ENCODE results near the gene TRIM32. TPM values are rescaled to one million over a fixed set of nuclear protein-coding genes. Genes with fewer than 3 reads are reported as not detected.
A peak's percentile ranks its signal among the peaks of the same experiment; 100 is the strongest.

Gene TRIM32
- total and polyA plus RNA-seq, 4 donors = 16.5 to 17.6 (median 17.1) TPM

GRCh38 chr9:116741086-116741740, 54.1 kb downstream of the TRIM32 start:
- H3K27ac ChIP-seq (ENCODE audit: low read depth, low read length) = no peak overlapping the region
- H3K36me3 ChIP-seq (ENCODE audit: control insufficient read depth, insufficient read depth, low read length) = no peaks in the 10 kb centered on the region
- no peak overlapping the region for H3K4me3 ChIP-seq (ENCODE audit: low read depth, low read length)
- 82% methylated on average over 2 of the region's 3 CpGs for WGBS (ENCODE audit: insufficient coverage)
- no peaks in the 10 kb centered on the region for H3K9me3 ChIP-seq (ENCODE audit: control insufficient read depth, insufficient read depth, low read length)
- no peaks in the 10 kb centered on the region for H3K4me1 ChIP-seq (ENCODE audit: control insufficient read depth, insufficient read depth, low read length)
- no peaks in the 10 kb centered on the region for H3K27me3 ChIP-seq (ENCODE audit: control insufficient read depth, insufficient read depth, low read length)
- peak in 1 of 6 donors; percentile 81 for DNase-seq (ENCODE audit: low read depth in 4 of 6, low spot score in 6 of 6)

GRCh38 chr9:116741742-116742141, 54.6 kb downstream of the TRIM32 start:
- H3K9me3 ChIP-seq (ENCODE audit: control insufficient read depth, insufficient read depth, low read length) = no peaks in the 10 kb centered on the region
- H3K27ac ChIP-seq (ENCODE audit: low read depth, low read length) = no peak overlapping the region
- no peaks in the 10 kb centered on the region for H3K27me3 ChIP-seq (ENCODE audit: control insufficient read depth, insufficient read depth, low read length)
- 67% methylated on average over 1 of the region's 2 CpGs for WGBS (ENCODE audit: insufficient coverage)
- H3K4me3 ChIP-seq (ENCODE audit: low read depth, low read length) = no peak overlapping the region
- DNase-seq (ENCODE audit: low read depth in 4 of 6, low spot score in 6 of 6) = no peak
- no peaks in the 10 kb centered on the region for H3K4me1 ChIP-seq (ENCODE audit: control insufficient read depth, insufficient read depth, low read length)
- no peaks in the 10 kb centered on the region for H3K36me3 ChIP-seq (ENCODE audit: control insufficient read depth, insufficient read depth, low read length)

- no peaks in the 10 kb centered on the region for H3K27me3 ChIP-seq (ENCODE audit: control insufficient read depth, insufficient read depth, low read length)
- H3K4me3 ChIP-seq (ENCODE audit: low read depth, low read length) = no peak overlapping the region
- H3K4me1 ChIP-seq (ENCODE audit: control insufficient read depth, insufficient read depth, low read length) = no peaks in the 10 kb centered on the region
- DNase-seq (ENCODE audit: low read depth in 4 of 6, low spot score in 6 of 6) = no peak
- H3K27ac ChIP-seq (ENCODE audit: low read depth, low read length) = no peak overlapping the region
- H3K36me3 ChIP-seq (ENCODE audit: control insufficient read depth, insufficient read depth, low read length) = no peaks in the 10 kb centered on the region
- no peaks in the 10 kb centered on the region for H3K9me3 ChIP-seq (ENCODE audit: control insufficient read depth, insufficient read depth, low read length)
- no CpG with 5 or more reads among the region's 3 CpGs for WGBS (ENCODE audit: insufficient coverage)
Measured at GRCh38 chr9:116749176-116749575, 62.1 kb downstream of the TRIM32 start.

- H3K4me1 ChIP-seq (ENCODE audit: control insufficient read depth, insufficient read depth, low read length) = no peaks in the 10 kb centered on the region
- DNase-seq (ENCODE audit: low read depth in 4 of 6, low spot score in 6 of 6) = no peak
- no peaks in the 10 kb centered on the region for H3K36me3 ChIP-seq (ENCODE audit: control insufficient read depth, insufficient read depth, low read length)
- H3K27me3 ChIP-seq (ENCODE audit: control insufficient read depth, insufficient read depth, low read length) = no peaks in the 10 kb centered on the region
- 89% methylated on average over 1 of the region's 2 CpGs for WGBS (ENCODE audit: insufficient coverage)
- H3K27ac ChIP-seq (ENCODE audit: low read depth, low read length) = no peak overlapping the region
- H3K9me3 ChIP-seq (ENCODE audit: control insufficient read depth, insufficient read depth, low read length) = no peaks in the 10 kb centered on the region
- H3K4me3 ChIP-seq (ENCODE audit: low read depth, low read length) = no peak overlapping the region
Measured at GRCh38 chr9:116749772-116750171, 62.7 kb downstream of the TRIM32 start.

- peak in 1 of 6 donors; percentile 46 for DNase-seq (ENCODE audit: low read depth in 4 of 6, low spot score in 6 of 6)
- no peaks in the 10 kb centered on the region for H3K9me3 ChIP-seq (ENCODE audit: control insufficient read depth, insufficient read depth, low read length)
- no peaks in the 10 kb centered on the region for H3K4me1 ChIP-seq (ENCODE audit: control insufficient read depth, insufficient read depth, low read length)
- no peaks in the 10 kb centered on the region for H3K27me3 ChIP-seq (ENCODE audit: control insufficient read depth, insufficient read depth, low read length)
- no peak overlapping the region for H3K4me3 ChIP-seq (ENCODE audit: low read depth, low read length)
- H3K36me3 ChIP-seq (ENCODE audit: control insufficient read depth, insufficient read depth, low read length) = no peaks in the 10 kb centered on the region
- WGBS (ENCODE audit: insufficient coverage) = no CpG with 5 or more reads among the region's 2 CpGs
- H3K27ac ChIP-seq (ENCODE audit: low read depth, low read length) = no peak overlapping the region
Measured at GRCh38 chr9:116750510-116750909, 63.4 kb downstream of the TRIM32 start.

All from spinal cord (tissue), 10 donors.